HG02588 (cell line): ENCODE data around the gene SVOPL.

ENCODE experiments used
- ATAC-seq: cut with Tn5 transposase; IDR thresholded peaks from one replicate; pipeline ENCODE4 v1.9.1; 2021; ENCODE audit warnings: mild to moderate bottlenecking, moderate library complexity; ENCODE audit not compliant: unreplicated experiment

The SVOPL gene

DNA sequence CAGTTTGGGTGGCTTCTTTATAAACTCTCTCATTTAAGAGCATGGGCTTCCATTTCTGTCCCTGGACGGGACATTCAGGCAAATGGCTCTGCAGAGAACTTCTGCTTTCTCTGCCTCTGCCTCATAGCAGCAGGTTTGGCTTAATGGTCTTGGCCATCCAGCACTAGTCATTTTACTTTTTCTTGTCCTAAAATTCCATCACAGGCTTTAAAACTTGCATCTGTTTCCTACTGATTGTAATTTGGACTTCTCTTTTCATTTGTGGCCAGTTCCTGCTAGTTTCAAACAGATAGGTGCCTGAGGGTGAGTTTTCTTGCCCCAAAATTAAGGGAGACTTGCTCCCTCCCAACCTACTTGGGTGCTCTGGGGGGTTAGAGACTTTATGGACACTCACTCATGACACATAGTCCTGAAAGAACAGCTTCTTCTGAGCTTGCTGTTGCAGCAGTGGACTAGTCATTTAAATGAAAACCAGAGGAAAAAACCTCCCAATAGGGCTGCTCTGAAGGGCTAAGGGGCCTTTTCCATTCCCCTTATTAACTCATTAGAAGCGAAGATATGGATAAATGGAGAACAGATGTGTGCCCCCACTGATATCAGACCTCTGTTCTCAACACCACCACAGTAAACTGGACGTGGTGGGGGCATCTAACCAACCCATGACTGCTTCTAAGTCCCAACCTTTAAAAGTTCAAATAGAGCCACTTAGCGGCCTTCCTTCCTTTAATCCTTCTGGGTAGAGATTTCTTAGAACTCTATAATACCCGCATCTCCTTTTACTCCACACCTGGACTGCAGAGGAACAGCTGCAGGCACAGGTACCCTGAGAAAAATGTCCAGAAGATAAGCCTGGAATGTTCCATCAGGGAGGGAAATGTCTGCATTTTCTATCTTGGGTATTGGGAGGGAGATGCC lies 38.8 kb downstream of the SVOPL start:
- no peak for ATAC-seq

DNA sequence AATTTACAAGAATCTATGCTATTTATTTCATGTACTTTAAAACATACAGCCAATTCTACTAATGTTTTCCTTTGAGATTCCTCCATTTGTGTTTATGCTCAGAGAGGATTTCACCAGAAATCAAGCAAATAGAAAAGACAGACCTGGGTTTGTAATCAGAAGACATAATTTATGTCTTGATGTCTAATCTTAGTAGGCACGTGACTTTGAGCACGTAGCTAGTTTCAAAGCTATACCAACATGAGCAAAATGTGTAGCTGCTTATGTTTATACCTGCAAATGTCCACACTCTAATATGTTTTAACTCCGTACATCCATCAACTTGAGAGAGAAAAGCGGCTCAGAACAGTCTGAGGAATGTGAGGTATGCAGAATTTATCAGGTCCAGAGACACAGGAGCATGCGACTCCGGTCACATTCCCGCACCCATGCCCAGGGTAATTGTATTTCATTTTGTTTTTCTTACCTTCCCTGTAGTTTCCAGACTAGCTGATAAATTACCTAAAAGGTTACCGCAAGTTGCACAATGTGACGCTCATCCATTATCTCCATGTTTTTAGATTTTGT lies 40.0 kb downstream of the SVOPL start:
- ATAC-seq = no peak

DNA sequence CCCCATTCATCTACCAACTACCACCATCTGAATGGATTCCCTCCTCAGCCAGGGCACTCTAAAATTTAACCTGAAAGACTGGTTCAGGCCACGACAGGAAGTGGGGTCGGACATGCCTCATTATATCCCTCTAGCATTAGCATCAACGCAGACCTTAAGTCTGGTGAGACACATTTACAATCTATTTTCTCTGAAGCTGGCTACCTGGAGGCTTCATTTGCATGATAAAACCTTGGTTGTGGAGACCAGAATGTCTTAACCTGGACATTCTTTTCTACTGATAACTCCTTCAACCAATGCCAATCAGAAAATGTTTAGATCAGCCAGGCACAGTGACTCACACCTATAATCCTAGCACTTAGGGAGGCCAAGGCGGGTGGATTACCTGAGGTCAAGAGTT lies 42.3 kb downstream of the SVOPL start:
- ATAC-seq = no peak

DNA sequence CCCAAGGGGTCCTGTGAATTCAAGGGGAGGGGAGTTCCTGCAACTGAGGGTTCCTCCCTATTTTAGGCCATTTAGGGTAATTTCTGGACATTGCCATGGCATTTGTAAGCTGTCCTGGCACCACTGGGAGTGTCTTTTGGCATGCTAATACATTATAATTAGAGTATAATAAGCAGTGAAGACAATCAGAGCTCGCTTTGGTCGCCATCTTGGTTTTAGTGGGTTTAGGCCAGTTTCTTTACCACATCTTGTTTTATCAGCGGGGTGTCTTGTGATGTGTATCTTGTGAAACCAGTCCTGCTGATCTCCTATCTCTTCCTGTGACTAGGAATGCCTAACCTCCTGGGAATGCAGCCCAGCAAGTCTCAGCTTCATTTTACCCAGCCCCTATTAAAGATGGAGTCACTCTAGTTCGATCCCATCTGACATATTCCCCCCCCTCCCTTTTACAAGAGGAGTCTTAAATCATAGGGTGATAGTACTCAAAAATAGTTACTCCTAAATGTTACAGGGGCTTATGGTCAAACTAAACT lies 43.2 kb downstream of the SVOPL start:
- no peak for ATAC-seq

DNA sequence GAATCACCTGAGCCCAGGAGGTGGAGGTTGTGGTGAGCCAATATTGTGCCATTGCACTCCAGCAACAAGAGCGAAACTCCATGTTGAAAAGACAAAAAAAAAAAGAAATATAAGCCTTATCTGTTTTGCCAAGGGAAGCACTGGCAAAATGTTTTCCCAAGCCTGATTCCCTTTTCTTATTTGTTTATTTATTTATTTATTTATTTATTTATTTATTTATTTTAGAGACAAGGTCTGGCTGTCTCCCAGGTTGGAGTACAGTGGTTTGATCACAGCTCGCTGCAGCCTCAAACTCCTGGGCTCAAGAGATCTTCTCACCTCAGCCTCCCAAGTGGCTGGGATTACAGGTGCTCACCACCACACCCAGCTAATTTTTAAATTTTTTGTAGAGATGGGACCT lies 44.2 kb downstream of the SVOPL start:
- ATAC-seq = no peak

DNA sequence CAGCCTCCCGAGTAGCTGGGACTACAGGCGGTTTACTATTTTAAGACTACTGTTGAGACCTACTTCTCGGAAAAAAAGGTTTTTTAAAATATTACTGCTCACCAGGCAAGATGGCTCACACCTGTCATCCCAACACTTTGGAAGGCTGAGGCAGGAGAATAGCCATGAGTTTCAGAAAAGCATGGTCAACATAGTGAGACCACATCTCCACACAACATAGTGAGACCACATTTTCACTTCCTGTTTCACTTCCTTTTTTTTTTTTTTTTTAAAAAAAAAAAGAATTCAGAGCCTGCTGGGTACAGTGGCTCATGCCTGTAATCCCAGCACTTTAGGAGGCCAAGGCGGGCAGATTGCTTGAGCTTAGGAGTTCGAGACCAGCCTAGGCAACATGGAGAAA lies 46.5 kb downstream of the SVOPL start:
- ATAC-seq = no peak

DNA sequence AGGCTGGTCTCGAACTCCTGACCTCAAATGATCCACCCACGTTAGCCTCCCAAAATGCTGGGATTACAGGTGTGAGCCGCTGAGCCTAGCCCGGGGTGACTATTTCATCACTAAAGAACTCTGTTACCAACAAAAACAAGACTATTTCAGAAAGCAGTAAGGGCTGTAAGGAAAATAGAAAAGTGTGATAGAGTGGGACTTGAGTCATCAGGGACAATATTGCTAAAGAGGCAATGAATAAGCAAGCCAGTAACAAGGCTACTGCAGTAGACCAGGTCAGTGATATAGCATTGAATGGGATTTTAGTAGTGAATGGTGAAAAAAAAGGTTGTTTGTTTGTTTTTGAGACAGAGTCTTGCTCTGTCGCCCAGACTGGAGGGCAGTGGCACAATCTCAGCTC lies 51.7 kb downstream of the SVOPL start:
- no peak for ATAC-seq

DNA sequence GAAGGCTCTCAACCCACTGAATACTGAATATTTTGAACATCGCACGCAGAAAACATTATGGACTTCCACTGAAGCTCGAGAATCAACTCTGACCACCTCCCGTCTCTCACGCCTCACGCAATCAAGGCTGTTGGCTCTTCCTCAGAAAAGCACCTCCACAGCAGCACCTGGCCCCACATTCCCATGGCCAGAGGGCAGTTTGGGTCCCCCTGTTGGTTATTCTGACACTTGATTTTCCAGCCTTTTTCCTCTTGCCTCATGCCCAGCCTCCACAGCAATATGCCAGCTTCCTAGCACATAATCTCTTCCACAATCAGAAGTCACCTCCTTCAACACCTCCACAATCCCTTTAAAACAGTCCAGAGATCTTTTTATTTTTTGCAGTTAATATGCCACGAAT lies 55.9 kb downstream of the SVOPL start:
- no peak for ATAC-seq

DNA sequence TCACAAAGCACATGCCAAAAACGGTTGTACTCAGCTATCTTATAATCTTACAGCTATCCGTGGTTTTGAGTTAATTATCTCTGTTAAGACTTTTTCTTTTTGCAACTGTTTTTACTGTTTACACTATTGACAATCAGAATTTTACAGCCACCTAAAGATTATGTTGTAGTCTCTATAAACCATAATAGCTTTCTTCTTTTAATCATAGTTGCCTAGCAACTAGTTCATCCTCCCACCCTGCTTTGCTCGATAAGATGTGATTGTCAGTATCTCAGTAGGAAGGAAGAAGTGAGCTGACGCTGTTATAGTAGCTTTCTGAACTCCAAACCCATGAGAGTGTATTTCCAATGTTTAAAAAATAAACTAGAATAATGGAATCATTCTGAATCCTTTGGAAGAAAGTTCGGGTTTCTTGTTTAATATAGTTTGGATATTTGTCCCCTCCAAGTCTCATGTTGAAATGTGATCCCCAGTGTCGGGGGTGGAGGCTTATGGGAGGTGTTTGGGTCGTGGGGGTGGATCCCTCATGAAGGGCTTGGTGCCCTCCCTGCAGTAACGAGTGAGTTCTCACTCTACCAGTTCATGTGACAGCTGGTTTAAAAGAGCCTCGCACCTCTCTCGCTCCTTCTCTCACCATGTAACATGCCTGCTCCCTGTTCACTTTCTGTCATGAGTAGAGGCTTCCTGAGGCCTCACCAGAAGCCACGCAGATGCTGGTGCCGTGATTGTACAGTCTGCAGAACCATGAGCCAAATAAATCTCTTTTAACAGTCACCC lies 68.1 kb downstream of the SVOPL start:
- ATAC-seq = no peak

DNA sequence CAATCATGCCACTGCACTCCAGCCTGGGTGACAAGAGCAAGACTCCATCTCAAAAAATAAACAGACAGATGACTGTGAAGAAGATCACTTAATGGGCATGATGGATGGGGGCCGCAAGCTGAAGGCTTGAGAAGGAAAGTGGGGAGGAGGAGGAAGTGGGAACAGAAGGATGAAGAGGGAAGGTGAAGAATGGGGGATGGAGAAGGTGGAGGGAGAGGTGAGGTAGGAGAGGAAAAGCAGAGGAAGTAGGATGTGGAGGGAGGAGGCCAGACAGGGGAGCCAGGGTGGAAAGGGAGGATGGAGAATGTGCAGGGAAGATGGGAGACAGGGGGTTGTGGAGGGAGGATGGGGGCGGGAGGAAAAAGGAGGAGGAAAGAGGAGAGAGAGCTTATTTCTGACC lies 68.8 kb downstream of the SVOPL start:
- ATAC-seq = no peak

DNA sequence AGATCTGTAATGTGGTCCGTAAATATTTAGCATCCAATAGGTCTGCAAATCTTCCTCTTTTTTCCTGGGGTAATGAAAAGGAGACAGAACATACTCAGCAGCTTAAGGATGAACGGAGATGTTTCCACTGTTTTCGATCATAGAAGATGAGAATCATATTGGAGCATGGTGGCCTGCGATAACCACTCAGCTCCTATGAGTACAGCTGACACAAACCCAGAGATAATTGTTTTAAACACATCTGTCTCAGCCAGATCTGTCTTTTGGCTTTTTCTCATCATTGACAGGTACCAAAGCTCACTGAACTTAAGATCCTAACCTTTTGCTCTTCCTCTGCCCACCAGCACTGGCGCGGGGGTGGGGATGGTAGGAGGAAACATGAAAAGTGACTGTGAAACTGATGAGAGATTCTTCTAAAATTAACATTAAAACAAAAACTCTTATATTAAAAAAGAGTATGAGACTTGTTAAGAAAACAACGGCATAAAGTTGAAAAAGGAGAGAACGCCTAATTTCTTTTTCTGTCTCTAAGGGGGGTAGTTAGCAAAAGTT lies 71.0 kb downstream of the SVOPL start:
- ATAC-seq = no peak

DNA sequence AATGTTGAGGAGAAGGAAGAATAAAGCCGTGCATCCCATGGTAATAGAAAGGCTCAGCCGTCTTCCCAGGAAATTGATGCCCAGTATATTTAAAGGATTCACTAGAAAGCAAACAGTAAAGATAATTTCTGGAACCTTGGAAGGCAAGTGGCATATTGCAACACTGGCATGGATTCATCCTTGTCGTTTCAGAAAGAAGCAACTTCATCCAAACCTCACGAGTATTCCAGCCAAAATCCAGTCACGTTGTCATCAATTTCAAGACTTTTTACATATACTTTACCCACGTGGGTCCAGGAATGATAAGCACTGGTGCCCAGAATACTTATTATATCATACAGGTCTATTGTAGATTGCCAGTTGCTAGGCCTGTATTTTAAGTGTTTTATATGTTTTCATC lies 73.8 kb downstream of the SVOPL start:
- ATAC-seq = no peak

DNA sequence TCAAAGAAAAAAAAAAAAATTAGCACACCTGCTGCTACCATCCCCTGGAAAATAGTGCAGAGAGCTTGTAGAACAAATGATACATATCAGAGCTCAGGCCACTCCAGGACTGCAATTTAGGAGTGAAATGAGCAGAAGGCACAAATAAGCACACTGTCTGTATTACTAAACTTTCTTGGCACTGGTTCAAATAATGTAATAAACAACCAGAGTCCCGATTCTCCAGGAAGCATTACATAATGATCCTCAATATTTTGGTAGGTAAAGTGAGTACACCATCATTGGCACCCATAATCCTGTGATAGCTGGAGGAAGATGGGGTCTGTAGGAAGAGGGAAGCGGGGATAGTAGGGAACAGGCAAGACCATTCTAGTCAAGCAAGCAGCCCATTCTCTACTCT lies 74.3 kb downstream of the SVOPL start:
- no peak for ATAC-seq

DNA sequence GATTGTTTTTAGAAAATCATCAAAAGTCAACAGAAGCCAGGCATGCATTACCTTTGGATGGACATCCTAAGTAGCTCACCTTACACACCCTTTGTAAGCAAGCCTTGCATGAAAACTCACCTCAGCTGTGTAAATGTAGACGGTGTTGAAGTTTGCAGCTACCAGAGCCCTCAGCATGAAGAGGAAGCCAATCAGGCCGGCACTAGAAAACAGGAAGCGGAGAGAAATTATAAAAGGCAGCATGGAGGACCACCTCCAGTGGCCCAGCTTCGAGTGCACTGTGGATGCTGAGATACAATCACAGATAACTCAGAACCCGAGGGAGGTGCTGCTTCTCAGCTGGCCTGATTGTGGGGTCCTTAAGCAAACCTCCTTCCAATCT lies 75.3 kb downstream of the SVOPL start:
- ATAC-seq = no peak

DNA sequence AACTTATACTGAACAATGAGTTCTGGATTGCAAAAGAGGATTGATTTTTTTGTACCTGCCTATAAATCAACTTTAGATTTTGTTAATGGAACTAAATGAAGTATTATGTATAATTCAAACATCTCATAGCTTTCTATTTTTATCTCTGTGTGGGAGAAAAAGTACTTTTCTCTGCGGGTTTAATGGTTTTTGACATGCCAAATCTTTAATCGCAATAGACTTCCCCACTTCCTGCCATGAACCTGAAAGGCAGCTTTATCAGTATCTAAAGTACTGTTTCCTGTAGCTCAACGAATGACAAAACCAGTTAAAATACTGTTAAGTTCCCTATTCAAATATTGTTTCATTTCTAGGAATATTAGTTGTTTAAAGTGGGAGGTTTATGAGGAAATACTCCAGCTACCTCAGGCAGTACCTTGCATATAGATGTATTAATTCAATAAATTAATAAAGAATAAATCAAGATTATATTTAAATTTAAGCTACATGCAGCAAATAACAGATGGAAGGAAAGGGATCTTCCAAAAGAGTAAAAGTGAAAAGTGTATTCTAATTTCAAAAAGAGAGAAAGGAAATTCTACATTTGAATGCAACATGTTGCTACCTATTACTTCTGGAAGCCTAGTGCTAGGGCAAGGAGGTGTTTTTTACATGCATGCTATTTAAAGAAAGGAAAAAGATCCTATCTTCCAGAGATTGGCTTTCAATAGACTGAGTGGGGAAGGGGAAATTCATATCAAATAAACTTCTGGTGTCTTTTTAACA lies 75.9 kb downstream of the SVOPL start:
- no peak for ATAC-seq

DNA sequence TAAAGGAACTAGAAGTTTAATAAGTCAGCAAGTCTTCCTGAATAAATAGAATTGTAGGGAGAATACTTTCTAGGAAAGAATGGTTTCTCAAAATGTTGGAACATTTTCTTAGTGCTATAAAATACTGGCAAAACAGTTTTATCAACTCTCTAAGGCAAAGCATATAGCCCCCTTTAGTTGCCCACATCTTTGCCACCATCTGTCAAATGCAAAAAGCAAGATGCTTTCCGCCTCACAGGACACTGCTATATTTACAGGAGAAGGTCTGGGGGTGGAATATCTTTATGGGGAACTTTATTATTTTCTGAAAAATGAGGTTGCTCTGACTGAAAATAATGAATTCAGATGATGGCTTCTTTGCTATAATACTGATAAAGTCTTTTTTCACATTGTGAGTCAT lies 78.3 kb downstream of the SVOPL start:
- no peak for ATAC-seq

DNA sequence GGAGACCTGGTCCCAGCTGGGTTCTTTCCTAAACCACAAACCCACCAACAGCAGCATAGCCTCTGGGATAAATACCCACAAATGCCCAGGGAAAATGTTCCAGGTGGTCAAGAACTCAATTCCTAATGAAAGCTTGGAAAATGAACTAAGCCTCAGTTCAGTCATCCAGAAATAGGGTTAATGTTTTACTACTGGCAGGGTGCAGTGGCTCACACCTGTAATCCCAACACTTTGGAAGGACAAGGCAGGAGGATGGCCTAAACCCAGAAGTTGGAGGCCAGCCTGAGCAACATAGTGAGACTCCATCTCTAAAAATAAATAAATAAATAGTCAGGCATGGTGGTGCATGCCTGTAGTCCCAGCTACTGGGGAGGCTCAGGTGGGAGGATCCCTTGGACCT lies 82.2 kb downstream of the SVOPL start:
- ATAC-seq = no peak

DNA sequence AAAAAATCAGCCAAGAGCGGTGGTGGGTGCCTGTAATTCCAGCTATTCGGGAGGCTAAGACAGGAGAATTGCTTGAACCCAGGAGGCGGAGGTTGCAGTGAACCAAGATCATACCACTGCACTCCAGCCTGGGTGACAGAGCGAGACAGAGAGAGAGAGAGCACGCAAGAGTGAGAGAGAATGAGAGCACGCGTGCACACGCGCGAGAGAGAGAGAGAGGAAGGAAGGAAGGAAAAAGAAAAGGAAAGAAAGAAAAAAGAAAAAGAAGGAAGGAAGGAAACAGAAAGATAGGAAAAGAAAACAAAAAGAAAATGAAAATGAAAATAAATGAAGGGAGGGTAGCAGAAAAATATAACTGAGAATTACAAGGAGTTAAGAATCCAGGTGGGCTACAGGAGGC lies 82.7 kb downstream of the SVOPL start:
- ATAC-seq = no peak

DNA sequence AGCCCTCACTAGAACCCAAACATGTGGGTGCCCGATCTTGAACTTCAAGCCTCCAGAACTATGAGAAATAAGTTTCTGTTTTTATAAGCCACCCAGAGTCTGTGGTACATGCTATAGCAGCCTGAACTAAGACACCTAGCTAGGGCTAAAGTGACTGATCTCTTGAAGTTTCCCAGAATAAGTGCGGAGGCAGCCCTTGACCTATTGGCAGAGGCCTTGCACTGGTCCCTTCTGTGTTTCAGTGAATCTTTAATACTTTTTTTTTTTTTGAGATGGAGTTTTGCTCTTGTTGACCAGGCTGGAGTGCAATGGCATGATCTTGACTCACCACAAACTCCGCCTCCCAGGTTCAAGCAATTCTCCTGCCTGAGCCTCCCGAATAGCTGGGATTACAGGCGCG lies 85.1 kb downstream of the SVOPL start:
- ATAC-seq = no peak

DNA sequence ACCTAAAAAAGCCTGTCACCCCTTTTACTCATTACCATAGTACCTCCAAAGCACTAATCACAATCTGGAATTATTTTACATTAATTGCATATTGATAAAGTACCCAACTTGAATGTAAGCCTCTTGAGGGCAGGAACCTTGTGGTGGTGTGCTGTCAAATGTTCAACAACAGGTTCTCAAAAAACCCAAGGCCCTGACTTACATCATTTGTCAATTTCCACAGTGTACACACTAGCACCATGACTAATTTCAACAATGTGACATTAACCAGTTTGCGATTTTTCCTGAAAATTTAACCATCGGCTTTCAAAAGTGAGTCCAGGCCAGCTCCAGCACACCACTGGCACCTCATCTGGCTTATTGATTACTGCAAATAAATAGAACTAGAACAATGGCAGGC lies 87.5 kb downstream of the SVOPL start:
- no peak for ATAC-seq
